ENCODE data around the gene N4BP3.

The N4BP3 gene

GRCh38 chr5:178106556-178107239, 6.6 kb upstream of the N4BP3 start:
- Mint-ChIP-seq H3K27me3 (ENCODE audit: low read depth, poor library complexity) (peaks cover 12% of the 10 kb centered on the region), H3K4me3 (no peak overlapping the region), H3K27ac (no peak overlapping the region), H3K9me3 (no peaks in the 10 kb centered on the region), H3K36me3 (ENCODE audit: low read depth) (no peaks in the 10 kb centered on the region), H3K4me1 (peaks cover 16% of the 10 kb centered on the region)
- no peak for TF ChIP-seq CTCF (IDR thresholded peaks at IDR 0.05)
- DNase-seq: no peak

DNA sequence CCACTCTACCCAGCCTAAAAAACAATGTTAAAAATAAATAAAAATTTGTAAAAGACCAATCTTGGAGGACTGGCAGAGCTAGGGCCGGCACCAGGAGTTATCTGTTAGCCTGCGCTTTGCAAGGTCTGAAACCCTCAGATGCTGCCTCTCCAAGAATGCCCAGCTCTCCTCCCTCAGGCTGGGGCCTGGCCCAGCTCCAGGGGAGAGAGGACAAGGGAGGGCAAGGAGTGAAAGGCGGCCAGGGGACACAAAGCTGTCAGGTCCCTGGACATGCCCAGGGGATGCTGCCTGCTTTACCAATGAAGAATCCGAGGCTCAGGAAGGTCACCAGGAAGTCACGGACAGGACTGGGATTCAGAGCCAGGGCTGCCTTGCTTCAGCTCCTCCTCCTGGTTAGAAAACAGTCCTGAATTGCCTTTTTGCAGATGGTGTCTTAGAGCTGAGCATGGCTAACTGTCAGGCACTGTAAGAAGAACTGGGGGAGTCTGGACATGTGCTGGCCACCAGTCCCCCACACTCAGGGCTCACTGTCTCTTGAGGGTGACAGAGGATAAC, 5.5 kb upstream of the N4BP3 start:
- Mint-ChIP-seq H3K9me3 (peaks cover 5% of the 10 kb centered on the region), H3K4me1 (peaks cover 16% of the 10 kb centered on the region), H3K4me3 (no peak overlapping the region), H3K36me3 (ENCODE audit: low read depth) (no peaks in the 10 kb centered on the region), H3K27ac (no peak overlapping the region), H3K27me3 (ENCODE audit: low read depth, poor library complexity) (peaks cover 23% of the 10 kb centered on the region)
- no peak for TF ChIP-seq CTCF (IDR thresholded peaks at IDR 0.05)
- DNase-seq: no peak

GRCh38 chr5:178108446-178108845, 4.9 kb upstream of the N4BP3 start:
- no peak for DNase-seq
- peaks cover 16% of the 10 kb centered on the region for H3K4me1 Mint-ChIP-seq
- peaks cover 7% of the 10 kb centered on the region for H3K9me3 Mint-ChIP-seq
- H3K27me3 Mint-ChIP-seq (ENCODE audit: low read depth, poor library complexity): peaks cover 25% of the 10 kb centered on the region
- H3K4me3 Mint-ChIP-seq: no peak overlapping the region
- H3K27ac Mint-ChIP-seq: no peak overlapping the region
- TF ChIP-seq CTCF (IDR thresholded peaks at IDR 0.05): no peak
- no peaks in the 10 kb centered on the region for H3K36me3 Mint-ChIP-seq (ENCODE audit: low read depth)

DNA sequence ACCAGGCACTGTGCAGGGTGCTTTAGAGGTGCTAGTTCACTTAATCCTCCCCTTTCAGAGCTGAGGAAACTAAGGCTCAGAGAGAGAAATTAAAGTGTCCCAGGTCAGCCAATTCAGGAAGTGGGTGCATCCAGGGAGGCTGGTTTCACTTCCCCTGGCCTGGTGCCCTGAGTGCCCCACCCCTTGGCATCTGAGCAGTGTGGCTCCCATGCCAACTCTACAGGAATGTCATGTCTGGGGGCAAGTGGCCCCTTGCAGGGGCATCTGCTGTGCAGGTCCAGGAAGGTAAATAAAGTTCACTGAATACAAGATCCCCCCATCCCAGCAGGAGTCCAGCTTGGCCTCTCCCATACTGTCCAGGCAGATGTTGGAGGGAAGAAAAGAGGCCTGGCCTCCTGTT, 4.4 kb upstream of the N4BP3 start:
- H3K27me3 Mint-ChIP-seq (ENCODE audit: low read depth, poor library complexity): peaks cover 22% of the 10 kb centered on the region
- H3K4me3 Mint-ChIP-seq: no peak overlapping the region
- DNase-seq: no peak
- H3K27ac Mint-ChIP-seq: no peak overlapping the region
- H3K4me1 Mint-ChIP-seq: peaks cover 16% of the 10 kb centered on the region
- no peak for TF ChIP-seq CTCF (IDR thresholded peaks at IDR 0.05)
- H3K9me3 Mint-ChIP-seq: peaks cover 7% of the 10 kb centered on the region
- no peaks in the 10 kb centered on the region for H3K36me3 Mint-ChIP-seq (ENCODE audit: low read depth)

- no peaks in the 10 kb centered on the region for H3K36me3 Mint-ChIP-seq (ENCODE audit: low read depth)
- no peak for DNase-seq
- no peak for TF ChIP-seq CTCF (IDR thresholded peaks at IDR 0.05)
- peaks cover 30% of the 10 kb centered on the region for H3K4me1 Mint-ChIP-seq
- peaks cover 36% of the 10 kb centered on the region for H3K27me3 Mint-ChIP-seq (ENCODE audit: low read depth, poor library complexity)
- peaks cover 7% of the 10 kb centered on the region for H3K9me3 Mint-ChIP-seq
- H3K4me3 Mint-ChIP-seq: no peak overlapping the region
- H3K27ac Mint-ChIP-seq: no peak overlapping the region
These were observed 2.8 kb upstream of the N4BP3 start for GRCh38 chr5:178110511-178110910.

DNA sequence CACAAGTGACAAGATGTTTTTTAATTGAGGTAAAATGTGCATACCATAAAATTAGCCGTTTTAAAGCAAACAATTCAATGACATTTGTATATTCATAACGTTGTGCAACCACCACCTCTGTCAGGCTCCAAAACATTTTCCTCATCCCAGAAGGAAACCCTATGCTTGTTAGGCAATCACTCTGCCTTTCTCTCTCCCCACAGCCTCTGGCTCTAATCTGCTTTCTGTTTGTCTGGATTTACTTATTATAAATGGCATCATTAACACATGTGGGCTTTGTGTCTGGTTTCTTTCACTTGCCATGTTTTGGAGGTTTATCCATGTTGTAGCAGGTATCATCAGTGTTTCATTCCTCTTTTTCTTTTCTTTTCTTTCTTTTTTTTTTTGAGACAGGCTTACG, 1.4 kb upstream of the N4BP3 start:
- no peak for DNase-seq
- Mint-ChIP-seq H3K9me3 (peaks cover 7% of the 10 kb centered on the region), H3K4me1 (peaks cover 35% of the 10 kb centered on the region), H3K36me3 (ENCODE audit: low read depth) (no peaks in the 10 kb centered on the region), H3K27ac (no peak overlapping the region), H3K4me3 (no peak overlapping the region), H3K27me3 (ENCODE audit: low read depth, poor library complexity) (peaks cover 43% of the 10 kb centered on the region)
- TF ChIP-seq CTCF (IDR thresholded peaks at IDR 0.05): no peak
